Nephron progenitor cell (in vitro differentiated cells): ENCODE data around the gene TRIM34.

Source experiments
- DNase-seq: peaks from one replicate; pipeline ENCODE4 v3.0.0; 2021
- H3K27ac Mint-ChIP-seq: 2 replicates; pipeline ENCODE4 v1.8.0; 2021; ENCODE audit warnings: mild to moderate bottlenecking, moderate library complexity, mixed read lengths
- H3K27me3 Mint-ChIP-seq: 2 replicates; pipeline ENCODE4 v1.8.0; 2021; ENCODE audit warnings: mild to moderate bottlenecking, low read depth, mixed read lengths; ENCODE audit not compliant: poor library complexity
- H3K36me3 Mint-ChIP-seq: 2 replicates; pipeline ENCODE4 v1.8.0; 2021; ENCODE audit warnings: low read depth, mixed read lengths
- H3K4me1 Mint-ChIP-seq: 2 replicates; pipeline ENCODE4 v1.8.0; 2021; ENCODE audit warnings: mixed read lengths
- H3K4me3 Mint-ChIP-seq: 2 replicates; pipeline ENCODE4 v1.8.0; 2021; ENCODE audit warnings: mild to moderate bottlenecking, moderate library complexity, mixed read lengths
- H3K9me3 Mint-ChIP-seq: 2 replicates; pipeline ENCODE4 v1.8.0; 2021; ENCODE audit warnings: mild to moderate bottlenecking, moderate library complexity, mixed read lengths
- CTCF ChIP-seq: fragments of 200-600 bp; sonication (generic); IDR thresholded peaks from 2 replicates; pipeline ENCODE4 v1.5.0; 2021; ENCODE audit warnings: antibody characterized with exemption

The TRIM34 gene

GRCh38 chr11:5591613-5592012 lies 33.2 kb upstream of the TRIM34 start:
- peaks cover 6% of the 10 kb centered on the region for H3K36me3 Mint-ChIP-seq
- peaks cover 2% of the 10 kb centered on the region for H3K4me1 Mint-ChIP-seq
- no peak for DNase-seq
- H3K27ac Mint-ChIP-seq, result peak overlapping the region; percentile 52
- peaks cover 4% of the 10 kb centered on the region for H3K27me3 Mint-ChIP-seq
- TF ChIP-seq CTCF, result no peak
- H3K9me3 Mint-ChIP-seq, result peaks cover 10% of the 10 kb centered on the region
- no peak overlapping the region for H3K4me3 Mint-ChIP-seq

GRCh38 chr11:5592615-5593014 lies 32.2 kb upstream of the TRIM34 start:
- peaks cover 6% of the 10 kb centered on the region for H3K36me3 Mint-ChIP-seq
- H3K27ac Mint-ChIP-seq, result no peak overlapping the region
- H3K9me3 Mint-ChIP-seq, result peaks cover 10% of the 10 kb centered on the region
- no peak for DNase-seq
- peaks cover 4% of the 10 kb centered on the region for H3K27me3 Mint-ChIP-seq
- no peak for TF ChIP-seq CTCF
- no peak overlapping the region for H3K4me3 Mint-ChIP-seq
- H3K4me1 Mint-ChIP-seq, result peaks cover 12% of the 10 kb centered on the region

- DNase-seq, result no peak
- H3K27me3 Mint-ChIP-seq, result peaks cover 4% of the 10 kb centered on the region
- no peak for TF ChIP-seq CTCF
- peaks cover 6% of the 10 kb centered on the region for H3K36me3 Mint-ChIP-seq
- no peak overlapping the region for H3K4me3 Mint-ChIP-seq
- peaks cover 10% of the 10 kb centered on the region for H3K9me3 Mint-ChIP-seq
- peaks cover 17% of the 10 kb centered on the region for H3K4me1 Mint-ChIP-seq
- no peak overlapping the region for H3K27ac Mint-ChIP-seq
Observed at GRCh38 chr11:5593146-5593545, 31.7 kb upstream of the TRIM34 start.

- Mint-ChIP-seq H3K4me3 (peak within 1 kb of the TSS; percentile 95), H3K4me1 (peaks cover 40% of the 10 kb centered on the region), H3K27ac (peak within 1 kb of the TSS; percentile 90), H3K27me3 (peaks cover 4% of the 10 kb centered on the region), H3K36me3 (no peaks in the 10 kb centered on the region), H3K9me3 (no peaks in the 10 kb centered on the region)
- TF ChIP-seq CTCF, result no peak
- DNase-seq, result peak; percentile 68
Observed at GRCh38 chr11:5596607-5597201, 28.1 kb upstream of the TRIM34 start, which contains the start of gene TRIM6. TRIM6 (plus strand) TSS chr11:5596637; CDS start chr11:5596898, 261 bp downstream.

- no peak for DNase-seq
- peak overlapping the region; percentile 95 for H3K4me3 Mint-ChIP-seq
Observed at GRCh38 chr11:5597953-5598352, 26.8 kb upstream of the TRIM34 start.

More at GRCh38 chr11:5597953-5598352, 26.8 kb upstream of the TRIM34 start:
- Mint-ChIP-seq H3K27ac (no peak overlapping the region), H3K9me3 (no peaks in the 10 kb centered on the region), H3K4me1 (peaks cover 45% of the 10 kb centered on the region), H3K27me3 (peaks cover 4% of the 10 kb centered on the region), H3K36me3 (peaks cover 1% of the 10 kb centered on the region)
- TF ChIP-seq CTCF, result no peak
